HAP-1 (cell line): ENCODE results near the gene SLAMF8.

Source experiments
- DNase-seq, 2 experiments: peaks; one replicate each; pipeline ENCODE4 v3.0.0-alpha.2; 2016 to 2020; ENCODE audit warnings: low spot score in 2 of 2
- H3K27me3 ChIP-seq: fragments of 250-450 bp; sonication (Bioruptor Pico); 2 replicates; pipeline ENCODE4 v1.5.1; 2020; ENCODE audit warnings: low read depth, mild to moderate bottlenecking, moderate library complexity
- H3K36me3 ChIP-seq: fragments of 250-450 bp; sonication (Bioruptor Pico); replicated peaks from 2 replicates; pipeline ENCODE4 v1.5.1; 2020; ENCODE audit warnings: mild to moderate bottlenecking
- H3K4me1 ChIP-seq: fragments of 250-450 bp; sonication (Bioruptor Pico); 2 replicates; pipeline ENCODE4 v1.5.1; 2020; ENCODE audit warnings: mild to moderate bottlenecking
- H3K4me3 ChIP-seq: fragments of 250-450 bp; sonication (Bioruptor Pico); 2 replicates; pipeline ENCODE4 v1.5.1; 2020; ENCODE audit warnings: mild to moderate bottlenecking, moderate library complexity
- H3K9me3 ChIP-seq: fragments of 250-450 bp; sonication (Bioruptor Pico); 2 replicates; pipeline ENCODE4 v1.5.1; 2020; ENCODE audit warnings: mild to moderate bottlenecking, moderate library complexity
- in situ Hi-C: fragments of 300-500 bp; cut with MboI; formaldehyde crosslinking; loops from 3 replicates; pipeline ENCODE4 v1.14.3; 2020; ENCODE audit warnings: low sequenced_read_pairs, inconsistent platforms, mixed read lengths

SLAMF8 gene

DNA sequence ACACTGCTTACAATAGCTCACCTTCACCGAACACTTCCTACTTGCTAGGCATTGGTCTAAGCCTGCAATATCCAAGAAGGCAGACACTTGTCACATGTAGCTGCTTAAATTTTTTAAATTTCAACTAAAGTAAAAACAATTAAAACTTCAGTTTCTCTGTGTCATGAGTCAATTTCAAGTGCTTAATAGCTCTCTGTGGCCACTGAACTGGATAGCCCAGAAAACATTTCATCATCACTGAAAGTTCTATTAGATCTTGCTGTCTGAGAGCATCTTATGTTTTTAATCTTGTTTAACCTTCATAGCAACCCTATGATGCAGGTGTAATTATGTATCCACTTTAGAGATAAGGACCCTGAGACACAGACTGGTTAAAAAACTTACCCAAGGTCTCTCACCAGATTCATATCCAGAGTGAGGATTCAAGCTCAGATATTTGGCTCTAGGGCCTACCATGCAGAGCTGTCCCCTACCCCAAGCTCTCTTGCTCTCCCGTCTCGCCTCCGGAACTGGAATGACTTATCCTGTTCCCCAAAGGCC is 27.2 kb upstream of the SLAMF8 start:
- Histone ChIP-seq H3K36me3 (no peaks in the 10 kb centered on the region), H3K27me3 (peaks cover 23% of the 10 kb centered on the region), H3K4me1 (no peaks in the 10 kb centered on the region), H3K4me3 (no peak overlapping the region), H3K9me3 (no peaks in the 10 kb centered on the region)
- in situ Hi-C loops: no loop called here
- DNase-seq: no peak

- Histone ChIP-seq H3K36me3 (no peaks in the 10 kb centered on the region), H3K4me1 (no peaks in the 10 kb centered on the region), H3K27me3 (peaks cover 23% of the 10 kb centered on the region), H3K4me3 (no peak overlapping the region), H3K9me3 (no peaks in the 10 kb centered on the region)
- no peak for DNase-seq
- in situ Hi-C loops: no loop called here
Observed at GRCh38 chr1:159800177-159800930, 26.3 kb upstream of the SLAMF8 start.

GRCh38 chr1:159802111-159802510 is 24.6 kb upstream of the SLAMF8 start, which contains the start of gene FCRL6:
FCRL6 (plus strand) TSS chr1:159802360; CDS start chr1:159802425, 65 bp downstream.
- H3K36me3 ChIP-seq: no peaks in the 10 kb centered on the region
- H3K4me3 ChIP-seq: no peak within 1 kb of the TSS
- no peaks in the 10 kb centered on the region for H3K9me3 ChIP-seq
- H3K27me3 ChIP-seq: peaks cover 14% of the 10 kb centered on the region; the same call in 1 of the 2 replicates
- in situ Hi-C loops: no loop called here
- no peaks in the 10 kb centered on the region for H3K4me1 ChIP-seq
- DNase-seq: no peak

DNA sequence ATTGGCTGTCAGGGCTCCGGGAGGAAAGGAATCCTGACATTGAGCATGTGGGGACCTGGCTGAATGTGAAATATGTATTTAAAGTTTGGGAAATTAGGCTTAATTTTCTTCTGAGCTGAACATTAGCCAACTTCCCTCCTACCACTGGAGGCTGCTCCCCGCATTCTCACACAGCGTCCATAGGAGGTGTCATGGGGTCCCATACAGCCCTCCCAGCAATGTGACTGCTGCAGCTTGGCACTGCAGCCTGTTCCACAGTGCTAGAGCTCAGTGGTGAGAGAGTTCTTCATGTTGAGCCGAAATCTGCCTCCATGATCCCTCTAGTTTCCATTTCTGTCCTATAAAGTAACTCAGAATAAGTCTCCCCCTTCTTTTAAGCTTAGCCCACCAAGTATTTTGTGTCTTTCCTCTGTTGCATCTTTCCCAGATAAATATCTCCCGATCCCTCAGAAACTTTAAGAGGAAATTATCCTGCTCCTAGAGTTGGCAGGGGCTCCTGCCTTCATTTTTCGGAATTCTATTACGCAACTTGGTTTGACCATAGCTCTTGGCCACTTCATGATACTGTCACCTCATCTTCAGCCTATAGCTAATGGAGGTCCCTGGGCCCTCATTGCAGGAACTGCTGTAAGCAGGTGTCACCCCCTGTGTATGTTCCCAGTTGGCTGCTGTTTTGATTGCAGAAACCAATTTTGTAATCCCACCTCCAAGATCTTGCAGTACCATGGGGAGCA is 22.6 kb upstream of the SLAMF8 start:
- no peaks in the 10 kb centered on the region for H3K36me3 ChIP-seq
- H3K27me3 ChIP-seq: peaks cover 14% of the 10 kb centered on the region; the same call in 1 of the 2 replicates
- H3K4me3 ChIP-seq: no peak overlapping the region
- in situ Hi-C loops: no loop called here
- H3K9me3 ChIP-seq: no peaks in the 10 kb centered on the region
- no peaks in the 10 kb centered on the region for H3K4me1 ChIP-seq
- no peak for DNase-seq

DNA sequence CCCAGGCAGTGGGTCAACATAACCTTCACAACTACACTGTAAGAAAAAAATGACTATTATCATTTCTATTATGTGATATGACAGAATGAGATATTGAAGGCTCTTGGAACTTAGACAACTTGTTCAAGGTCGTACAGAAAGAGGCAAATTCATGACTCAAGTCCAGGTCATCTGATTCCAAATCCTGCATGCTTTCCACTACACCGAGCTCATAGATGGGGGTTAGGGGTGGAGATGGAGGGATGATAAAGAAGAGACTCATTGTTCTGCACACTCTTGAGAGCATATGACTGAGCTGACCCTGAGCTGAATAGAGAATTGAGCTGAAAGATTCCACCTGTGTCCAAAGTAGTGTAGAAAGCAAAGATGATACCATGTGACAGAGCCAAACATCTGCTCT is 21.7 kb upstream of the SLAMF8 start:
- Histone ChIP-seq H3K36me3 (no peaks in the 10 kb centered on the region), H3K27me3 (peaks cover 14% of the 10 kb centered on the region; the same call in 1 of the 2 replicates), H3K9me3 (no peaks in the 10 kb centered on the region), H3K4me3 (no peak overlapping the region), H3K4me1 (no peaks in the 10 kb centered on the region)
- in situ Hi-C loops: no loop called here
- DNase-seq: no peak

DNA sequence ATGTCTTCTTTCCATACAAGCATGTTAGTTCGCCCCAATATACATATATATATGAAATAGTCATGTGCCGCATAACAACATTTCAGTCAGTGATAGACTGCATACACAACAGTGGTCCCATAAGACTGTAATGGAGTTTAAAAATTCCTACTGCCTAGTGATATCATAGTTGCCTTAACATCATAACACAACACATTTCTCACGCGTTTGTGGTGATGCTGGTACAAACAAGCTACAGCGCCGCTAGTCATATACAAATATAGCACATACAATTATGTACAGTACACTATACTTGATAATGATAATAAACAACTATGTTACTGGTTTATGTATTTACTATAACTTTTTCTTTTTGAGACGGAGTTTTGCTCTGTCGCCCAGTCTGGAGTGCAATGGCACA is 10.7 kb upstream of the SLAMF8 start:
- in situ Hi-C loops: no loop called here
- DNase-seq: no peak

DNA sequence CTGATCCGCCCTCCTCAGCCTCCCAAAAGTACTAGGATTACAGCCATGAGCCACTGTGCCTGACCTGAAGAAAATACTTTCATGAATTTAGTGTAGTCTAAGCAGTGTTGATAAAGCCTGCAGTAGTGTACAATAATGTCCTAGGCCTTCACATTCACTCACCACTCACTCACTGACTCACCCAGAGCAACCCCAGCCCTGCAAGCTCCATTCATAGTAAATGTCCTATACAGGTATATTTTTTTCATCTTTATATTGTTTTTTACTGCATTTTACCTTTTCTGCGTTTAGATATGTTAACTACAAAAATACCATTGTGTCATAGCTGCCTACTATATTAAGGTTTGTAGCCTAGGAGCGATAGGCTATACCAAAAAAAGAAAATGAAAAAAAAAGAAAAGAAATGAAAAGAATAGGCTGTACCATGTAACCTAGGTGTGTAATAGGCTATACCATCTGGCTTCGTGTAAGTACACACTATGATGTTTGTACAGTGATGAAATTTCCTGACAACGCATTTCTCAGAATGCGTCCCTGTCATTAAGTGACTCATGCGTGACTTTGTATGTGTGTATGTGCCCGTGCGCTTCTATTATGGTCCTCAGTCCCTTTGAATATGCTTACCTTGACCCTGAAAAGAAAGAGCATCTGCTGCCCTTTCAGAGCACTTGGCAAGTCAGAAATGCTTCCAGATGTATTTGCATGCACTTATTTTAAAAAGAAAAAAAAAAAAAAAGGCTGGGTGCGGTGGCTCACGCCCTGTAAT is 9.2 kb upstream of the SLAMF8 start:
- Histone ChIP-seq H3K9me3 (no peaks in the 10 kb centered on the region), H3K27me3 (peaks cover 3% of the 10 kb centered on the region; the same call in 1 of the 2 replicates), H3K4me1 (no peaks in the 10 kb centered on the region), H3K36me3 (no peaks in the 10 kb centered on the region), H3K4me3 (no peak overlapping the region)
- no peak for DNase-seq
- in situ Hi-C loops: no loop called here

More for the DNA sequence above, 10.7 kb upstream of the SLAMF8 start:
- no peak overlapping the region for H3K4me3 ChIP-seq
- H3K4me1 ChIP-seq: no peaks in the 10 kb centered on the region
- H3K36me3 ChIP-seq: no peaks in the 10 kb centered on the region
- H3K27me3 ChIP-seq: no peaks in the 10 kb centered on the region
- H3K9me3 ChIP-seq: no peaks in the 10 kb centered on the region

DNA sequence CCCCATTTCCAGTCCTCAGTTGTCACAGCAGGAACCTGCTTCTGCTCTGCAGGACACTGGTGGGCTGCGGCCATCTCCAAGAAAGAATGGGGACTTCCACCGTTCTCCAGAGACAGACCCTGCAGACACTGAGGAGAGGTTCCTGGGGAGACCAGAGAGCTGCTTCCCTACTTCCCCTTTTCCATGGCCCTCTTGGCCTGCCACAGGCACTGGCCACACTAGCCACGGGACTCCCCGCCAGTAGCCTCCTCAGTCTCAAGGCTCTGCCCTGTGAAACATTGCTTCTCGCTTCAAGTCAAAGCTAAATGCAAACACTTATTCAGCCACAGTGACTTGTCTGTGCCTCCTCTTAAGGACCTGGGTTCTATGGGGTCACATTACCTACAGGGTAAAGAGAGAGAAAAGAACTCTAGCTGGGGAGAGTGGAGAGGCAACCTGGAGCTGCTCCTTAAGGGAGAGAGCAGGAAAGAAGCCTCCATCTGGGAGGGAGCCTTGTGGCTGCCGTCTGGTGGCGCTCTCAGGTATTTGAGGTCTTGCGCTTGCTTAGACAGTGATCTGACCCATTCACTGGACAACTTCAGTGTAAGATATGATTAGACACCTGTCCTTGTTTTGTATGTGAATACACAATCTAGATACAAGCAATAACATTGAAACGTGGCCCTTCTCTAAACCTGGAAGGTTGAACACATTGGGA is 5.4 kb upstream of the SLAMF8 start:
- Histone ChIP-seq H3K4me3 (no peak overlapping the region), H3K4me1 (no peaks in the 10 kb centered on the region), H3K36me3 (no peaks in the 10 kb centered on the region), H3K9me3 (no peaks in the 10 kb centered on the region), H3K27me3 (peaks cover 3% of the 10 kb centered on the region; the same call in 1 of the 2 replicates)
- DNase-seq: peak in 1 of 2 experiments; percentile 11
- in situ Hi-C loops: no loop called here

GRCh38 chr1:159823406-159823805 is 3.3 kb upstream of the SLAMF8 start:
- Histone ChIP-seq H3K36me3 (no peaks in the 10 kb centered on the region), H3K27me3 (peaks cover 3% of the 10 kb centered on the region; the same call in 1 of the 2 replicates), H3K4me3 (no peak overlapping the region), H3K4me1 (no peaks in the 10 kb centered on the region), H3K9me3 (no peaks in the 10 kb centered on the region)
- no peak for DNase-seq
- in situ Hi-C loops: no loop called here

DNA sequence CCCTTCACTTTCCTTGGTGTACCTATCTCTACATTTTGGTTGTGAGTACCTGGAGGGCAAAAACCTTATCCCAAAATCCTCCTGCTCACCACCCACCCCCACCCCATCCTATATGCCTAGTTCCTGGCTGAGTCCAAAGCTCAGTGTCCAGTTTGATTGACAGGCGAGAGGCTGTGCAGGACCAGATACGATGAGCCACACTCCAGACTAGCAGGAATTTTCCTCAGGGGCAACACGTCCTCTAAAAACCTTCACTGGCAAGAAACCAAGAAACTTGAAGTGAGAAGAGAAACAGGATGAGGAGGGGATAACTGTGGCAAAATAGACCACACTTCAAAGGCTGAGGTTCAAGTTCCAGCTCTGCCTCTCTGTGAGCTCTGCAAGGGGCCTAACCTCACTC is 1.1 kb upstream of the SLAMF8 start:
- in situ Hi-C loops: no loop called here
- Histone ChIP-seq H3K36me3 (no peaks in the 10 kb centered on the region), H3K4me1 (no peaks in the 10 kb centered on the region), H3K27me3 (peaks cover 3% of the 10 kb centered on the region; the same call in 1 of the 2 replicates), H3K4me3 (no peak overlapping the region), H3K9me3 (no peaks in the 10 kb centered on the region)
- DNase-seq: no peak

DNA sequence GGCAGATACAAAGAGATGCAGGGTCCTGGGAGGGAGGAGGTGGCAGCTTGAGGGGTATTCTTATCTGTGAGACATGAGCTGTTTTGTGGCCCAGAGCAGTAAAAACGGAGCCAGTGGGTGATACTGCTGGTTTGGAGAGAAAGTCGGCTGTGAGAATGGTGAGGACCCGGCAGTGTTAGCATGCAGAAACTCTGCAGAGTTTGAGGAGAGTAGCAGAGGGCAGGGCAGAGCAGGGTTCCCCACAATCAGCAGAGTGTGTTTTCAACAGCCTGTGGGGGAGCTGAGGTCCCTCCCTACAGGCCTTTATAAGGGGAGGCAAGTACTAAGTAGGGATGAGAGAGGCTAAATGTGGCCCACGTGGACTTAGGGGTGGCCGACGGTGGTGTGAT is 423 bp downstream of the SLAMF8 start:
- in situ Hi-C loops: no loop called here
- no peaks in the 10 kb centered on the region for H3K36me3 ChIP-seq
- H3K27me3 ChIP-seq: no peaks in the 10 kb centered on the region
- H3K4me1 ChIP-seq: no peaks in the 10 kb centered on the region
- DNase-seq: no peak
- H3K9me3 ChIP-seq: no peaks in the 10 kb centered on the region
- H3K4me3 ChIP-seq: no peak overlapping the region

DNA sequence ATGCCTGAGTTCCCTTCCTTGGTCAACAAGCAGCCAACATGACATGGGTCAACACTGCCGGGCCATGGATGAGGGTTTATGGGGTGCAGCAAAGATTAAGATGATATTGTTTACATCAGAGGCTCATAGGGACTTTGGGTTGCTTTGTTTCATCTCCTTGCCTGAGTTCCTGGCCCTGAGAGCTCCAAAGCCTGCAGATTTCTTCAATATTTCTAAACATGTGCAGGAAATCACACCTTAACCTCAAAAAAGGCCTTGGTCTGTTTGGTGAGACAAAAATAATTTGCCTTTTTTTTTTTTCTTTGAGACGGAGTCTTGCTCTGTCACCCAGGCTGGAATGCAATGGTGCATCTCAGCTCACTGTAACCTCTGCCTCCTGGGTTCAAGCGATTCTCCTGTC is 876 bp downstream of the SLAMF8 start:
- no peaks in the 10 kb centered on the region for H3K4me1 ChIP-seq
- H3K9me3 ChIP-seq: no peaks in the 10 kb centered on the region
- DNase-seq: no peak
- no peaks in the 10 kb centered on the region for H3K27me3 ChIP-seq
- H3K36me3 ChIP-seq: no peaks in the 10 kb centered on the region
- H3K4me3 ChIP-seq: no peak overlapping the region
- in situ Hi-C loops: no loop called here

- no peak for DNase-seq
Observed at GRCh38 chr1:159828176-159828575, 1.5 kb downstream of the SLAMF8 start.

More at GRCh38 chr1:159828176-159828575, 1.5 kb downstream of the SLAMF8 start:
- Histone ChIP-seq H3K9me3 (no peaks in the 10 kb centered on the region), H3K4me3 (no peak overlapping the region), H3K36me3 (no peaks in the 10 kb centered on the region), H3K4me1 (no peaks in the 10 kb centered on the region), H3K27me3 (no peaks in the 10 kb centered on the region)
- in situ Hi-C loops: no loop called here
